ENCODE measurements around the gene CEACAM19. TPM values are rescaled to one million over a fixed set of nuclear protein-coding genes. Genes with fewer than 3 reads are reported as not detected.
A peak's percentile ranks its signal among the peaks of the same experiment; 100 is the strongest.
"Not testable (repeated sequence)": the region's sequence is repeated elsewhere in the genome, so short reads cannot be mapped to it uniquely, and the experiment has no call there.

Gene CEACAM19
- total RNA-seq, 1 donor from 2014 or later = 2.0 TPM

DNA sequence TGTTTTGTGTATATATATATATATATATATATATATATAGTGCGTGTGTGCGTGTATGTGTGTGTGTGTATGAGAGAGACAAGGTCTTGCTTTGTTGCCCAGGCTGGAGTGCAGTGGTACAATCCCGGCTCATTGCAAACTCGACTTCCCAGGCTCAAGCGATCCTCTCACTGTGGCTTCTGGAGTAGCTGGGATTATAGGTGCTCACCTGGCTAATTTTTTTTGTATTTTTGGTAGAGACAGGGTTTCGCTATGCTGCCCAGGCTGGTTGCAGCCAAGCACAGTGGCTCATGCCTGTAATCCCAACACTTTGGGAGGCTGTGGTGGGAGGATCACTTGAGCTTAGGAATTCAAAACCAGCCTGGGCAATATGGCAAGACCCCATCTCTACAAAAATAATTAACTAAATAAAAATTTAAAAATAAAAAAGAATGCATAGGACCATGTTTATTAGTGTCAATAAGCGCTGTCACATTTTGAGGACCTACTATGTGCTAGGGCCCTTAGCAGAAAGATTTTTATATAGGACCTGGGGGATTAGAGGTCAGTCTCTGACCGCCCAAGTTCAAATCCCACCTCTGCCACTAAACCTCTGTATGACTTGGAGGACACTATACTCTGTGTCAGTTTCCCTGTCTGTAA lies 25.8 kb upstream of the CEACAM19 start:
- DNase-seq (ENCODE audit: low read depth, low spot score) = no peak

DNA sequence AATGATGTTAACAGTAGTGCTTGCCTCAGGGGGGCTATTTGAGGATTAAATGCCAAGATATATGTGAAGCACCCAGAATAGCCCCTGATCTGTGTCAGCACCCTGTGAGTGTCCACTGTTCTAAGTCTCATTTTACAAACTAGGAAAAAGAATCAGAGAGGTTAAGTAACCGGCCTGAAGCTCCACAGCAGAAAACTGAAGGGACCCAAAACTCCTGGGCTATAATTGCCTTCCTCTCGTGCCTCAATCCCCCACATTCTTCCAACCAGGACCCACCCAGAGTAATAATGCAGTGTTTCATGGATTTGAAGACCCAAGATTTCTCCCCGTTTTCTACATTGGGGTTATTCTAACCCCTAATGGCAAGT lies 25.2 kb upstream of the CEACAM19 start:
- no peak for DNase-seq (ENCODE audit: low read depth, low spot score)

DNA sequence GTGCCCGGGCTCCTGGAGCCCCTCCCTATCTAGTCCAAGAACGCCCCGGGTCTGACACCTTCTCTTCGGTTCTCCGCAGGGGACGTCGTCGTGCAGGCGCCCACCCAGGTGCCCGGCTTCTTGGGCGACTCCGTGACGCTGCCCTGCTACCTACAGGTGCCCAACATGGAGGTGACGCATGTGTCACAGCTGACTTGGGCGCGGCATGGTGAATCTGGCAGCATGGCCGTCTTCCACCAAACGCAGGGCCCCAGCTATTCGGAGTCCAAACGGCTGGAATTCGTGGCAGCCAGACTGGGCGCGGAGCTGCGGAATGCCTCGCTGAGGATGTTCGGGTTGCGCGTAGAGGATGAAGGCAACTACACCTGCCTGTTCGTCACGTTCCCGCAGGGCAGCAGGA lies 24.1 kb upstream of the CEACAM19 start:
- no peak for DNase-seq (ENCODE audit: low read depth, low spot score)

DNA sequence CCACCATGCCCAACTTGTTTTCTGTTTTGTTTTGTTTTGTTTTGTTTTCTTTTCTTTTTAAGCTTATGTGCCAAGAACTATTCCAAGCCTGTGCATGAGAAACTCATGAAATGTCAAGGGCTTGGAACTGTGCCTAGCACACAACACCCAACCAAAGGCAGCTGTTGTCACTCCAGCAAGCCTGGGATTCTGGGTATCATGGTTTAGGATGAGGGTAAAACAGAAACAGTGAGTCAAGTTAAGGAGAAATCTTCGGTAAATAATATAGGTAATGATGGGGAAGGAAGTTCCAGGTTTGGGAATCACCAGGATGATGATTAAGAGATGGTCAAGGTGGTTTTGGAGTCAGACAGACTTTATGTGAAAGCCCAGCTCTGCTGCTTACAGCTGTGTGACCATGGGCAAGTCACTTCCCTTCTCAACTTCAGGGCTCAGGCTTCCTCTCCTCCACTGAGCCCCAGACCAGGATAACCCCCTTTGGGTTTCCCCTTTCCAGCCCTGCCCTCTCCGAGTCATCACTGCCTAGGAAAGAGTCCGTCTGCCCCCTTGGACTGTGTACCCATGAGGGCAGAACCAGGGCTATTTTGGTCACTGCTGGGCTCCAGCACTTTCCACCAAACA lies 22.5 kb upstream of the CEACAM19 start:
- peak; percentile 39 for DNase-seq (ENCODE audit: low read depth, low spot score)

- no peak for DNase-seq (ENCODE audit: low read depth, low spot score)
Measured at GRCh38 chr19:44649578-44650145, 21.6 kb upstream of the CEACAM19 start.

DNA sequence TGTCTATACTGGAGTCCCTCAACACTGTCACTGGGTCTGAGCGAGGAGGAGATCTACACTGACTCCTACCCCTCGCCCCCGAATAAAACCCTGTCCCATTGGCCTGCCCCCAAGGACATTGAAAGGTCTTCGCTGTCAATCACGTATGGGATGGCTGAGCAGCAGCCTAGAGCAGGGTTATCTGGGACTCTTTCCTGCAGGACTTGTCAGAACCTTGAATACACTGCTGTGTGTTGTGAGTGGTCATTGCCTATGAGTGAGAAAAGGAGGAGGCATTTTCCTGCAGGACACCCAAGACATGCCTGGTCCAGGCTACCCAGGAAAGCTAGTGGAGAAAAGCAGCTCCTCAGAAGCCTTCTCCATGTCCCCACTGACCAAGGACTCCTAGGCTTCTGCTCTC lies 17.9 kb upstream of the CEACAM19 start:
- DNase-seq (ENCODE audit: low read depth, low spot score) = no peak

DNA sequence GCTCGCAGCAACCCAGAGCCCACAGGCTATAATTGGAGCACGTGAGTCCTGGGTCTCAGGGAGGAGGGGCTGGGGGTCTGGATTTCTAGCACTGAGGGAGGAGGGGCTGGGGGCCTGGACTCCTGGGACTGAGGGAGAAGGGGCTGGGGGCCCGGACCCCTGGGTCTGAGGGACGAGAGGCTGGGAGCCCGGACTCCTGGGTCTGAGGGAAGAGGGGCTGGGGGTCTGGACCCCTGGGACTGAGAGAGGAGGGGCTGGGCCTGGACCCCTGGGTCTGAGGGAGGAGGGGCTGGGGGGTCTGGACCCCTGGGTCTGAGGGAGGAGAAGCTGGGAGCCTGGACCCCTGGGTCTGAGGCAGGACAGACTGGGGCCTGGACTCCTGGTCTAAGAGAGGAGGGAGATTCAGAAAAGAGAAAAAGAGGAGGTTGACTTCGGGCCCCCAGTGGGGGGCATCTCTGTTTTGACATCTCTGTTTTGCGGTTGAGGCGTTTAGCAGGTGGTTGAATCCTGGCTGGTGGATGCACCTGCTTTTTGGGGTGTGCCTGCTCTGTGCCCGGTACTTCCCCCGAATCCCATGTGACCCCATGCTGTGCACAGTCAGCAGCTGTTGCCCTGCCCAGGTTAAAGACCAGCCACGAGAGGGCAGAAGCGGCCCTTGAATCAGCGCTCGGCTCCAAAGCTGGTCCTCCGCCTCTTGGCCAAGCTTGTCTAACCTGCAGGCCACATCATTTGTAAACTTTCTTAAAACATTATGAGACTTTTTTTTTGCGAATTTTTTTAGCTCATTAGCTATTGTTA lies 17.1 kb upstream of the CEACAM19 start:
- DNase-seq (ENCODE audit: low read depth, low spot score) = peak; percentile 29

DNA sequence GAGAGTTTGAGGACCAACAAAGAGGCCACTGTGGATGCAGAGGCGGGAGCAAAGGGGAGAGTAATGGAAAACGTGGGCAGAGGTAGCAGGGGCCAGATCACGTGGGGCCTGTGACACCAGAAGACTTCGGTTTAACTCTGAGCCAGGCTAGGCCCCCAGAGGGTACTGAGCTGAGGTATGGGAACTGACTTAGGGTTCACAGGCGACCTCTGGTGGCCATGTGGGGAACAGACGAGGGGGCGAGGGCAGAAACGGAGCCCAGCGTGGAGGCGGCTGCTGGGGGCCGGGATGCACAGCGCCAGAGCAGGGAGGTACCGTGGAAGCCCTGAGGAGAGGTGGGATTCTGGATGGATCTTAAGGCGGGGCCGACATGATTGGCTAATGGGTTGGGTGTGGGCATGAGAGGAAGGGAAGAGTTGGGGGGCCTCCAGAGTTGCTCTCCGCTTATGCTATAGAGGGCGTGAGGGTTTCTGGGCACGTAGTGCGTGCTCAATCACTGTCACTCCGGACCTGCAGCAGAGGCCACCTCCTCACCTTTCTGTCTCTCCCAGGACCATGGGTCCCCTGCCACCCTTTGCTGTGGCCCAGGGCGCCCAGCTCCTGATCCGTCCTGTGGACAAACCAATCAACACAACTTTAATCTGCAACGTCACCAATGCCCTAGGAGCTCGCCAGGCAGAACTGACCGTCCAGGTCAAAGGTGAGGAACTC lies 13.9 kb upstream of the CEACAM19 start:
- DNase-seq (ENCODE audit: low read depth, low spot score) = no peak

- no peak for DNase-seq (ENCODE audit: low read depth, low spot score)
Measured at GRCh38 chr19:44658069-44658733, 13.1 kb upstream of the CEACAM19 start.

- DNase-seq (ENCODE audit: low read depth, low spot score) = no peak
Measured at GRCh38 chr19:44660081-44660480, 11.2 kb upstream of the CEACAM19 start.

DNA sequence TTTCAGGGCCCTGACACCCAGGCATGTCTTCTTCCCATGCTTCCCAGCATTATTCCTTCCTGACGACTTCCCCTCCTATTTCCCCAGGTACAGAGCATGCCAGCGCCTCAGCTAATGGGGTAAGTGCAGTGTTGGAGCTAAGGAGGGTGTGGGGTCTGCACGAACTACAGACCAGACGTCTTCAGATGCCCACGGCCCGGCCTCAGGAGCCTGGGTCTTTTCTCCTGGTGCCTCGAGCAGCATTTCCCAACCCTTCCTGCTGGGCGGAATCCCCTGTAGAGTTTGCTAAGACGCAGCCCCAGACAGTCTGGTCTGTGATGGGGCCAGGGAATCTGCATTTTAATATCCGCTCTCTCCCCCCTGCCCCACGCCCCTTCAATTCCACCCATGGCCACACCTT lies 10.1 kb upstream of the CEACAM19 start:
- DNase-seq (ENCODE audit: low read depth, low spot score) = no peak

GRCh38 chr19:44661904-44662303 lies 9.4 kb upstream of the CEACAM19 start:
- no peak for DNase-seq (ENCODE audit: low read depth, low spot score)

- no peak for DNase-seq (ENCODE audit: low read depth, low spot score)
Measured at GRCh38 chr19:44662691-44663385, 8.4 kb upstream of the CEACAM19 start.

DNA sequence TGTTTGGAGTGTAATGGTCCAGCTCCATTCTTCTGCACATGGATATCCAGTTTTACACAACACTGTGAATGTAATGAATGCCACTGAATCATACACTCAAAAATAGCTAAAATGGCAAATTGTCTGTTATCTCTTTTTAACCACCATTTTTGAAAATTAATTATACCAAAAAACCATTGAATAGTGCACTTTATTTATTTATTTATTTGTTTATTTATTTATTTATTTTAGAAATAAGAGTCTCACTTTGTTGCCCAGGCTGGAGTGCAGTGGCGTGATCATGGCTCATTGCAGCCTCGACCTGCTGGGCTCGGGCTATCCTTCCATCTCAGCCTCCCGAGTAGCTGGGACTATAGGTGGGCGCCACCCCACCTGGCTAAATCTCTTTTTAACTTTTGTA lies 7.3 kb upstream of the CEACAM19 start:
- DNase-seq (ENCODE audit: low read depth, low spot score) = no peak

DNA sequence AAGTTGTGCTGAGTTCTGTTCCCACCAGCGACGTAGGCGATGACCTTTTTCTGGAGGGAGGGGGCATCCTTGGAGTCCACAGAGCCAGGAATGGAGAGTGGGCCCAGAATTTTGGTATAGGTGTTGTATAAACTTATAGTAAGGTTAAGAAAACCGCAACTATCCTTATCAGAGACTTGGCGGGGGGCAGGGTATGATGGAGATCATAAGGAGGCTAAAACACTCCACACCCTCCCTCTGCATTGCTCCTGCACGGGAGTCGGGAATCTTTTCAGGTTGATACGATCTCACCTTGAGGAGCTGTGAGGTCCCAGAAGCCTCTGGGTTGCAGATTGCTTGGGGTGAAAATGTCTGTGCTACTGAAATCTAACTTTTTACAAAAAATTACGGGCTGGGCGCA lies 6.3 kb upstream of the CEACAM19 start:
- no peak for DNase-seq (ENCODE audit: low read depth, low spot score)

DNA sequence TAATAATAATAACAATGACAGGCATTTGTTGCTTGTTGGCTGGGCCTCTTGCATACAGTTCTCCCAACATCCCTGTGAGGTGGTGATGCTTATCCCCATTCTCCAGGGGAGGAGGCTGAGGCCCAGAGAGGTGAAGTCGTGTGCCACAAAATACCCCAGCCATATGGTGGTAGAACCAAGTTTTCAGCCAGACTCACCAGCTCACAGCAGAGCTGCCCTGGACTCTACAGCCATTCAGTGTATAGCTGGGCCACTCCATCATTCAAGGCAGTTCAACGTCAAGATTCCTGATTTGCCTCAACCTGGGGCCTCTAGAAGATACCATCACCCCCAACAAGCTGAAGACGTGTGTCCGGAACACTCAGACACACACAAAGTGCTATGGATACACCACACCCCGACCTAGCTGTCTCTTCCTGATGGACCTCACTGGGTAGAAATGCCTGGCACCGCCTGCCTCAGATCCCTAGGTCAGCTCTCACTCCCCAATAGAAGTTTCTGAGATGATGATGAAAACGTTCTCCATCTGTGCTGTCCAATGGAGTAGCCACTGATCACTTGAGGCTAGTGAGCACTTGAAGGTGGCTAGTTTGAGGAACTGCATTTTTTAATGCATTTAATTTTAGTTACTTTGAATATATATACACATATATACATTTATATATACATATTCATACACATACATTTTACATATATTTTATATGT lies 4.3 kb upstream of the CEACAM19 start:
- no peak for DNase-seq (ENCODE audit: low read depth, low spot score)

- no peak for DNase-seq (ENCODE audit: low read depth, low spot score)
Measured at GRCh38 chr19:44668985-44669764, 2.1 kb upstream of the CEACAM19 start.

GRCh38 chr19:44670027-44670426 lies 1.3 kb upstream of the CEACAM19 start:
- DNase-seq (ENCODE audit: low read depth, low spot score) = not testable (repeated sequence)

GRCh38 chr19:44672226-44672625 lies 944 bp downstream of the CEACAM19 start:
- no peak for DNase-seq (ENCODE audit: low read depth, low spot score)

Data from pulmonary artery endothelial cell (primary cell).